AG09319 (cell line): ENCODE results near the gene ABCE1.

Experiments
- DNase-seq: peaks from one replicate; pipeline ENCODE4 v3.0.0-alpha.2; 2010; ENCODE audit warnings: low read depth; ENCODE audit errors: extremely low read depth
- TF ChIP-seq, protein P1 (sequence below): IDR thresholded peaks from 2 replicates; pipeline ENCODE4 v1.5.1; 2011; ENCODE audit warnings: low read depth, mild to moderate bottlenecking, inconsistent platforms, low read length, moderate library complexity

Gene ABCE1

DNA sequence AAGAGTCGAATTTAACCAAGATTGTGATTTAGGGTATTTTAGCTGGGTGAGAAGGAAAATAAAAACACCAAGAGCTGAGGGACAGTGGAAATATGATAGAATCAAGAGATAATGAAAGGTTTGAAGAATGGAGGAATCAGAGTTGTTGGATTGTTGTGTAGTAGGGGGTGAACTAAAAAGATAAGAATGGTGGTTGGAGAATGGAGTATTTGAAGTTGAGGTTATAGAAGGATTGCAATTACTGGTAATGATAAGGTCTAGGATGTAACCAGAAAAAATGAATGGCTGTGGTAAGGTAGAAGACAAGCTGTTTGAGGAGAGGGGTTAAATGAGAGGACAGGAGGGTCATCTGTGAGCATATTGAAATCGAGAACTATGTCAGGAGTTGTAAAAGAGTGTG lies 4.5 kb downstream of the ABCE1 start:
- TF ChIP-seq, protein P1, sequence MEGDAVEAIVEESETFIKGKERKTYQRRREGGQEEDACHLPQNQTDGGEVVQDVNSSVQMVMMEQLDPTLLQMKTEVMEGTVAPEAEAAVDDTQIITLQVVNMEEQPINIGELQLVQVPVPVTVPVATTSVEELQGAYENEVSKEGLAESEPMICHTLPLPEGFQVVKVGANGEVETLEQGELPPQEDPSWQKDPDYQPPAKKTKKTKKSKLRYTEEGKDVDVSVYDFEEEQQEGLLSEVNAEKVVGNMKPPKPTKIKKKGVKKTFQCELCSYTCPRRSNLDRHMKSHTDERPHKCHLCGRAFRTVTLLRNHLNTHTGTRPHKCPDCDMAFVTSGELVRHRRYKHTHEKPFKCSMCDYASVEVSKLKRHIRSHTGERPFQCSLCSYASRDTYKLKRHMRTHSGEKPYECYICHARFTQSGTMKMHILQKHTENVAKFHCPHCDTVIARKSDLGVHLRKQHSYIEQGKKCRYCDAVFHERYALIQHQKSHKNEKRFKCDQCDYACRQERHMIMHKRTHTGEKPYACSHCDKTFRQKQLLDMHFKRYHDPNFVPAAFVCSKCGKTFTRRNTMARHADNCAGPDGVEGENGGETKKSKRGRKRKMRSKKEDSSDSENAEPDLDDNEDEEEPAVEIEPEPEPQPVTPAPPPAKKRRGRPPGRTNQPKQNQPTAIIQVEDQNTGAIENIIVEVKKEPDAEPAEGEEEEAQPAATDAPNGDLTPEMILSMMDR = no peak
- no peak for DNase-seq

GRCh38 chr4:145103496-145103895 lies 5.4 kb downstream of the ABCE1 start:
- DNase-seq = no peak
- TF ChIP-seq, protein P1 = no peak

DNA sequence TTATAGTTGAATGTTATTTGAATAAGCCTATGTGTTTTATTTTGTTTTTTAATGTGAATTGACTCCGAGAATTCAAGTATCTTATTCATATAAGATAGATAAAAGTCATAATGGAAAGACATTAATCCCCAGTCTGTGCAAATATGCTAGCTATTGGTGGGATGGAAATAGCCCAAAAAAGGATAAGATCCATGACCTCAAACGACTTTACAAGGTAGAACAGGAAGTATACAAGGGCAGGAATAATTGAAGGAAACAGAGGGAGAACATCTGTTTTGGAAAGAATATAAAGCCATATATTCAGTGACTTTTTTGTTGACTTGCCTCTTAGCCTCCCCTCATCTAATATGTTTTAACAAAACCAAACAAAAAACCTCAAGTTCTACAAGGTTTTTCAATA lies 9.0 kb downstream of the ABCE1 start:
- TF ChIP-seq, protein P1 = no peak
- no peak for DNase-seq

DNA sequence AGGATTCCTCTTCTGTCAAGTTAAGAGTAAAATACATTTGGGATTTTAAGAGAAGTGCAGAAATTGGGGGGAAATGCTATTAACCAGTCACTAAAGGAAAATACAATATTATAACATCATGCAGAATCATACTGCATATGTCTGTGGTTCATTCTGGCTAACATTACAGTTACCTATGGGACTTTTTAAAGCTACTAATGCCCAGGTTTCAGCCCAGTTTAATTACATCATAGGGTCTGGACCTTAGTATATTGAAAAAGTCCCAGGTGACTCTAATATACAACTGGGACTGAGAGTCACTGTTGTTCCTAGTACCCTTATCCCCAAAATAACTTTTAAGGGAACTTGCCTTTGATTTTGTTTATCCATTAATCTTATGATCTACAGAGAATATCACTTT lies 10.0 kb downstream of the ABCE1 start:
- DNase-seq = no peak
- TF ChIP-seq, protein P1 = no peak

DNA sequence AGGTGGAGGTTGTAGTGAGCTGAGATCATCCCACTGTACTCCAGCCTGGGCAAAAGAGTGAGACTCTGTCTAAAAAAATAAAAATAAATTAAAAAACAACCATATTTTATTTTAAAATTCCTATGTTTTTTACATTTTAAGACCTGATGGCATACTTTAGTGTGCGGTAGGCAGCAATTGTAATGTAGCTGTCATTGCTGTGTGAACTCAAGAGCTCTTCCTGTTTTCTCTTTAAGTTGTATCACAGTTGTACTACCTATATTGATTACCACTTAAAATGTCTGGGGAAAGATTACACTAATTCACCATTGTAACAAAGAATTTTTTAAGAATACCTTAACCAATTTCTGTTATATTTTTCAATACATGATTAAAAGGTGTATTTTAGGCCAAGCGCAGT lies 27.3 kb downstream of the ABCE1 start:
- no peak for DNase-seq
- TF ChIP-seq, protein P1 = no peak

DNA sequence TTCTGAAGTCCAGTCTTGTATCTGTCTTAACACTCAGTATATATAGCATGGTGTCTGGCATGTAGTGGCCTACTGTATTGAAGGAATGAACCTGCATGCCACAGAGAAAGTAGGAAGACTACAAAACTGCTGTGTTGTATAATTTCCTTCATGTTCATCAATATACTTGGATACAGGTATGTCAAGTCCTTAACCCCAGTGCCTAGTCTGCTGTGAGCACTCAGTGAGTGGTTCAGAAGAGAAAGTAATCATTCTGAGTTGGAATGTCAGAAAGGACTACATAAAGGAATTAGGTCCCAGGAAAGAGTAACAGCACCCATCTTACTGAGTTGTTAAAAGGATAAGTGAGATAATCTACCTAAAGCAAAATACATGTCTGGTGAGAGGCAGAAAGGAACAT lies 32.0 kb downstream of the ABCE1 start:
- no peak for DNase-seq
- TF ChIP-seq, protein P1 = no peak

DNA sequence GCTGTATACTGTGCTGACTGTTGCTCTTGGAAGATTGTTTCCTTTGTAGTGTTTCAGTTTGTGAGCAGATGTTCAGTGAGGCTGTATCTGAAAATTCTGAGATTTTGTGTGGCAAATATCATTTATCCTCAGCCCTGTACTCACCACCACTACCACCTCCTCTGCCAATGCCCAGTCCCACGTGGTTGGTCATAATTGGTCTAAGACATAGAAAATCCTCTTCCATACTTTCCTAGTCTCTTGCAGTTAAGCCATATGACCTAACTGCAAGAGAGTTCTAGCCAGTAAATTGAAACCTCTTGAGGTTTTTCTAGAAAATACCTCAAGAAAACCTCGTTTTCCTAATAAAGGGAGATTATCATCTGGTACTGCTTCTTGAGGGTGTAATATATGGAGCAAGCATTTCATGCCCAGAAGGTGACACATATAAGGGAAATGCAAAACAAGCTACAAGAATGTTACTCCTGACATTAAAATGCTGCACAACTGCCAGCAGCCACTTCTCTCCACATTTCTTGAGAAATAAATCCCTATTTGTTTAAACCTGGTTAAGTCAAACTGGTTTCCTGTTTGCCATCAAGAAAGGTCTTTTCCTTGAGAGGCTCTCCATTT lies 32.8 kb downstream of the ABCE1 start:
- TF ChIP-seq, protein P1 = no peak
- peak; percentile 66 for DNase-seq
